GM19324 (cell line): ENCODE measurements around the gene SOWAHC.
"Not testable (repeated sequence)": the region's sequence is repeated elsewhere in the genome, so short reads cannot be mapped to it uniquely, and the experiment has no call there.

Experiments used
- ATAC-seq: cut with Tn5 transposase; IDR thresholded peaks from one replicate; pipeline ENCODE4 v1.9.1; 2021; ENCODE audit warnings: mild to moderate bottlenecking, moderate library complexity; ENCODE audit not compliant: unreplicated experiment, low FRiP score

The SOWAHC gene

GRCh38 chr2:109613922-109614714 is at the start of gene SOWAHC, which contains the start of gene SEPTIN10:
Gene SOWAHC, plus strand, starts transcription at chr2:109614364. Its CDS starts 126 bp downstream, at chr2:109614490.
Gene SEPTIN10, minus strand, starts transcription at chr2:109613966. Its CDS starts 139 bp downstream, at chr2:109613827.
- ATAC-seq: peak; percentile 77

GRCh38 chr2:109575373-109575772 is 38.8 kb upstream of the SOWAHC start:
- ATAC-seq: no peak

- not testable (repeated sequence) for ATAC-seq
These were observed 36.5 kb upstream of the SOWAHC start for GRCh38 chr2:109577630-109578029.

- ATAC-seq: peak; percentile 74
These were observed 31.0 kb upstream of the SOWAHC start for GRCh38 chr2:109582928-109583895.

GRCh38 chr2:109586687-109587086 is 27.5 kb upstream of the SOWAHC start:
- ATAC-seq: no peak

GRCh38 chr2:109591206-109591605 is 23.0 kb upstream of the SOWAHC start:
- no peak for ATAC-seq

- ATAC-seq: no peak
These were observed 21.3 kb upstream of the SOWAHC start for GRCh38 chr2:109592905-109593304.

GRCh38 chr2:109594246-109594885 is 19.8 kb upstream of the SOWAHC start:
- ATAC-seq: no peak

- no peak for ATAC-seq
These were observed 18.5 kb upstream of the SOWAHC start for GRCh38 chr2:109595644-109596043.

GRCh38 chr2:109597283-109597682 is 16.9 kb upstream of the SOWAHC start:
- ATAC-seq: no peak

GRCh38 chr2:109601783-109602182 is 12.4 kb upstream of the SOWAHC start:
- no peak for ATAC-seq

GRCh38 chr2:109602617-109603188 is 11.5 kb upstream of the SOWAHC start:
- no peak for ATAC-seq

- no peak for ATAC-seq
These were observed 9.6 kb upstream of the SOWAHC start for GRCh38 chr2:109604597-109604996.

- ATAC-seq: no peak
These were observed 6.4 kb upstream of the SOWAHC start for GRCh38 chr2:109607766-109608165.

GRCh38 chr2:109609352-109610024 is 4.7 kb upstream of the SOWAHC start:
- ATAC-seq: no peak

- no peak for ATAC-seq
These were observed 2.6 kb upstream of the SOWAHC start for GRCh38 chr2:109611467-109612095.

GRCh38 chr2:109613081-109613921 is 863 bp upstream of the SOWAHC start:
- ATAC-seq: peak; percentile 49
